ENCODE results near the gene CEP295NL. TPM values are rescaled to one million over a fixed set of nuclear protein-coding genes. Genes with fewer than 3 reads are reported as not detected.

CEP295NL gene
- total RNA-seq, 1 experiment from 2014 or later: 1.9 TPM

- ChIA-PET POLR2A (no interaction called here), RAD21 (ENCODE audit: low non-redundant PET in 1 of 2, low total read pairs in 2 of 2, uncharacterized antibody in 2 of 2, unreplicated experiment in 2 of 2) (no interaction called here), CTCF (no interaction called here)
- H3K9ac ChIP-seq (ENCODE audit: low read length): no peak overlapping the region
- no peak for ATAC-seq
- no peaks in the 10 kb centered on the region for H3K27me3 ChIP-seq (ENCODE audit: insufficient read depth, low read length)
- H2AFZ ChIP-seq (ENCODE audit: low read depth, low read length, poor library complexity, severe bottlenecking): no peak overlapping the region
- H3K36me3 ChIP-seq (ENCODE audit: control insufficient read depth in 1 of 2, insufficient read depth in 2 of 2, low read length in 2 of 2): peaks cover 0 to 5% of the 10 kb centered on the region in 2 experiments; a peak in 2 of 4 replicates
- H3K9me3 ChIP-seq (ENCODE audit: control insufficient read depth in 1 of 2, insufficient read depth in 1 of 2, low read depth in 1 of 2, low read length in 2 of 2): no peaks in the 10 kb centered on the region
- no peaks in the 10 kb centered on the region for H4K20me1 ChIP-seq (ENCODE audit: insufficient read depth)
- DNase-seq (ENCODE audit: low read depth, low spot score): no peak
- H3K27ac ChIP-seq (ENCODE audit: low read depth, low read length): no peak overlapping the region
- no peak overlapping the region for H3K4me2 ChIP-seq (ENCODE audit: low read length)
- H3K4me1 ChIP-seq (ENCODE audit: control insufficient read depth in 1 of 2, insufficient read depth in 2 of 2, low read length in 2 of 2): peaks cover 22 to 56% of the 10 kb centered on the region in 2 experiments
- no peak overlapping the region for H3K4me3 ChIP-seq (replicated peaks in 1 of 2; ENCODE audit: low read depth in 1 of 2, low read length in 2 of 2)
- intact Hi-C loops (cut with micrococcal nuclease): loop anchor here (5.0 kb wide), 1 partner anchor 53 kb away; no protein-coding TSS in a partner anchor
- H3K79me2 ChIP-seq (ENCODE audit: insufficient read depth, low read length): peaks cover 61% of the 10 kb centered on the region; the same call in 1 of the 2 replicates
- H3K9me2 ChIP-seq (ENCODE audit: insufficient read depth): no peaks in the 10 kb centered on the region
- BruUV-seq (replicated peaks): no TSS peak
- TF ChIP-seq SRF (IDR thresholded peaks at IDR 0.05; ENCODE audit: low read depth): no peak
- TF ChIP-seq SIN3A (IDR thresholded peaks at IDR 0.05; ENCODE audit: low read depth): no peak
- TF ChIP-seq POLR2A (IDR thresholded peaks at IDR 0.05; ENCODE audit: borderline replicate concordance, extremely low read depth, insufficient read depth, insufficient read length): no peak
- no peak for TF ChIP-seq RAD21 (IDR thresholded peaks at IDR 0.05; ENCODE audit: low read depth)
- no peak for TF ChIP-seq CEBPB (IDR thresholded peaks at IDR 0.05; ENCODE audit: low read depth)
- TF ChIP-seq SP1 (IDR thresholded peaks at IDR 0.05; ENCODE audit: low read depth): no peak
- no peak for TF ChIP-seq EGR1 (IDR thresholded peaks at IDR 0.05; ENCODE audit: low read depth)
- TF ChIP-seq CTCF (IDR thresholded peaks at IDR 0.05 in 2 of 3, conservative IDR thresholded peaks at IDR 0.05 in 1 of 3; ENCODE audit: borderline replicate concordance in 1 of 3, insufficient read depth in 1 of 3, low read depth in 2 of 3, low read length in 2 of 3): no peak
- TF ChIP-seq EZH2 (IDR thresholded peaks at IDR 0.05): no peak
- TF ChIP-seq CBX3 (IDR thresholded peaks at IDR 0.05; ENCODE audit: low read depth): no peak
- TF ChIP-seq POLR2AphosphoS5 (IDR thresholded peaks at IDR 0.05; ENCODE audit: low read depth, low read length): no peak
- TF ChIP-seq MAX (IDR thresholded peaks at IDR 0.05): no peak
- TF ChIP-seq YY1 (IDR thresholded peaks at IDR 0.05; ENCODE audit: extremely low read depth, insufficient replicate concordance, low read depth, low read length): no peak
- TF ChIP-seq FOSL1 (IDR thresholded peaks at IDR 0.05; ENCODE audit: low read depth): no peak
- no peak for TF ChIP-seq JUND (IDR thresholded peaks at IDR 0.05)
- no peak for TF ChIP-seq ATF3 (IDR thresholded peaks at IDR 0.05)
- TF ChIP-seq ZBTB33 (IDR thresholded peaks at IDR 0.05; ENCODE audit: extremely low read depth, insufficient replicate concordance, low read length): no peak
Observed at GRCh38 chr17:78919861-78920450, 17.0 kb upstream of the CEP295NL start.

Data from HCT116 (cell line).